GM06990 (cell line): ENCODE results near the gene SLC26A9.
A peak's percentile ranks its signal among the peaks of the same experiment; 100 is the strongest.

Source experiments
- DNase-seq: peaks from one replicate; pipeline ENCODE4 v3.0.0-alpha.2; 2011; ENCODE audit not compliant: insufficient read length; ENCODE audit errors: extremely low read depth
- H3K27me3 ChIP-seq: replicated peaks from 2 replicates; pipeline ENCODE4 v1.6.0; 2011; ENCODE audit warnings: low read length; ENCODE audit not compliant: control insufficient read depth, insufficient read depth
- H3K36me3 ChIP-seq: 2 replicates; pipeline ENCODE4 v1.5.1; 2011; ENCODE audit warnings: low read length; ENCODE audit not compliant: control insufficient read depth, insufficient read depth
- H3K4me3 ChIP-seq: replicated peaks from 2 replicates; pipeline ENCODE4 v1.5.1; 2011; ENCODE audit warnings: low read depth, mild to moderate bottlenecking, control low read depth, low read length
- CTCF ChIP-seq: IDR thresholded peaks from 2 replicates; pipeline ENCODE4 v1.5.1; 2011; ENCODE audit warnings: low read length, control low read depth, mild to moderate bottlenecking, inconsistent platforms; ENCODE audit not compliant: insufficient read depth, poor library complexity, severe bottlenecking

Gene SLC26A9

GRCh38 chr1:205920159-205920558, 23.1 kb downstream of the SLC26A9 start:
- Histone ChIP-seq H3K27me3 (no peaks in the 10 kb centered on the region; the same call in none of the 2 replicates), H3K4me3 (no peak overlapping the region), H3K36me3 (no peaks in the 10 kb centered on the region)
- DNase-seq: no peak
- peak; percentile 12 for TF ChIP-seq CTCF

- H3K36me3 ChIP-seq: no peaks in the 10 kb centered on the region
- DNase-seq: no peak
- peak; percentile 80 for TF ChIP-seq CTCF
- no peak overlapping the region for H3K4me3 ChIP-seq
- no peaks in the 10 kb centered on the region; the same call in none of the 2 replicates for H3K27me3 ChIP-seq
Measured at GRCh38 chr1:205918955-205919746, 24.1 kb downstream of the SLC26A9 start.

- Histone ChIP-seq H3K4me3 (no peak overlapping the region), H3K27me3 (no peaks in the 10 kb centered on the region; the same call in none of the 2 replicates), H3K36me3 (no peaks in the 10 kb centered on the region)
- no peak for DNase-seq
- no peak for TF ChIP-seq CTCF
Measured at GRCh38 chr1:205917466-205918238, 25.6 kb downstream of the SLC26A9 start.

- no peaks in the 10 kb centered on the region; the same call in none of the 2 replicates for H3K27me3 ChIP-seq
- no peaks in the 10 kb centered on the region for H3K36me3 ChIP-seq
- H3K4me3 ChIP-seq: no peak overlapping the region
- DNase-seq: no peak
- TF ChIP-seq CTCF: no peak
Measured at GRCh38 chr1:205916541-205916940, 26.7 kb downstream of the SLC26A9 start.

- Histone ChIP-seq H3K4me3 (no peak overlapping the region), H3K27me3 (no peaks in the 10 kb centered on the region; the same call in none of the 2 replicates), H3K36me3 (no peaks in the 10 kb centered on the region)
- DNase-seq: no peak
- no peak for TF ChIP-seq CTCF
Measured at GRCh38 chr1:205915354-205915990, 27.8 kb downstream of the SLC26A9 start.
